HCT116 (cell line): ENCODE data around the gene RANBP1. TPM values are rescaled to one million over a fixed set of nuclear protein-coding genes. Genes with fewer than 3 reads are reported as not detected.

ENCODE experiments used
- ATAC-seq: fragments of 200-7000 bp; cut with Tn5 transposase; 2 replicates; pipeline ENCODE4 v1.9.1; 2020; ENCODE audit warnings: mild to moderate bottlenecking, moderate library complexity
- BruUV-seq: library from RNA; stranded (reverse); fragments of 400-500 nt; replicated peaks from 2 replicates; lab custom pipeline; 2021; lab: Mats Ljungman, UMichigan
- CTCF ChIA-PET: fragments of 300-600 bp; sonication (Branson Sonifier 250); formaldehyde crosslinking; loops from one replicate; lab custom pipeline; 2021; ENCODE audit warnings: antibody characterized with exemption; lab: Charles Lee
- POLR2A ChIA-PET: fragments of 300-600, 350-600 bp; sonication (Branson Sonifier 250); formaldehyde crosslinking; loops from one replicate; lab custom pipeline; 2021; ENCODE audit warnings: antibody characterized with exemption; lab: Charles Lee
- RAD21 ChIA-PET, 2 experiments: fragments of 300-600 bp; sonication (Branson Sonifier 250); formaldehyde crosslinking; loops; one replicate each; lab custom pipeline; 2023; ENCODE audit warnings: low total read pairs in 2 of 2; ENCODE audit not compliant: uncharacterized antibody in 2 of 2, unreplicated experiment in 2 of 2, low non-redundant PET in 1 of 2; lab: Charles Lee
- DNase-seq: peaks from one replicate; pipeline ENCODE4 v3.0.0-alpha.2; 2010; ENCODE audit warnings: low read depth, low spot score
- H2AFZ ChIP-seq: fragments of 200-600 bp; shearing (Covaris generic), sonication (generic); 2 replicates; pipeline ENCODE4 v1.6.1; 2017; ENCODE audit warnings: low read depth, mixed run types, mixed read lengths, antibody characterized with exemption, low read length; ENCODE audit not compliant: poor library complexity, severe bottlenecking
- H3K27ac ChIP-seq: 2 replicates; pipeline ENCODE4 v1.5.1; 2012; ENCODE audit warnings: low read depth, low read length
- H3K27me3 ChIP-seq: fragments of 200-600 bp; sonication (generic); 2 replicates; pipeline ENCODE4 v1.6.1; 2016; ENCODE audit warnings: mixed run types, low read length, mixed read lengths; ENCODE audit not compliant: insufficient read depth
- H3K36me3 ChIP-seq, 2 experiments: fragments of 200-500 bp in 1 of 2; fragments of 200-600 bp in 1 of 2; sonication (Bioruptor generic) in 1 of 2; sonication (generic) in 1 of 2; 2 replicates each; pipeline versions ENCODE4 v1.5.1 to v1.6.1; 2014 to 2016; ENCODE audit warnings: low read length in 2 of 2, inconsistent platforms in 1 of 2, mixed read lengths in 1 of 2, mixed run types in 1 of 2; ENCODE audit not compliant: insufficient read depth in 2 of 2, control insufficient read depth in 1 of 2
- H3K4me1 ChIP-seq, 2 experiments: fragments of 200-600 bp in 1 of 2; sonication (generic) in 1 of 2; 2 replicates each; pipeline versions ENCODE4 v1.5.1 to v1.6.1; 2012 to 2017; ENCODE audit warnings: low read length in 2 of 2, inconsistent platforms in 1 of 2, mild to moderate bottlenecking in 1 of 2, mixed read lengths in 1 of 2, mixed run types in 1 of 2, moderate library complexity in 1 of 2; ENCODE audit not compliant: insufficient read depth in 2 of 2, control insufficient read depth in 1 of 2
- H3K4me2 ChIP-seq: fragments of 200-600 bp; sonication (generic); 2 replicates; pipeline ENCODE4 v1.6.1; 2017; ENCODE audit warnings: mixed run types, low read length, mixed read lengths
- H3K4me3 ChIP-seq, 2 experiments: fragments of 200-600 bp in 1 of 2; sonication (generic) in 1 of 2; replicated peaks in 1 of 2; 2 replicates each; pipeline ENCODE4 v1.5.1; 2011 to 2016; ENCODE audit warnings: low read length in 2 of 2, control low read depth in 1 of 2, low read depth in 1 of 2, mild to moderate bottlenecking in 1 of 2, mixed read lengths in 1 of 2, mixed run types in 1 of 2
- H3K79me2 ChIP-seq: fragments of 200-600 bp; sonication (generic); 2 replicates; pipeline ENCODE4 v1.6.1; 2017; ENCODE audit warnings: mild to moderate bottlenecking, mixed run types, low read length, moderate library complexity, mixed read lengths; ENCODE audit not compliant: insufficient read depth
- H3K9ac ChIP-seq: fragments of 200-600 bp; sonication (generic); 2 replicates; pipeline ENCODE4 v1.6.1; 2016; ENCODE audit warnings: low read length, mixed read lengths
- H3K9me2 ChIP-seq: fragments of 200-600 bp; sonication (generic), shearing (Covaris generic); 2 replicates; pipeline ENCODE4 v1.6.1; 2017; ENCODE audit warnings: mixed run types, mild to moderate bottlenecking, moderate library complexity; ENCODE audit not compliant: insufficient read depth
- H3K9me3 ChIP-seq, 2 experiments: fragments of 200-500 bp in 1 of 2; fragments of 200-600 bp in 1 of 2; sonication (Bioruptor generic) in 1 of 2; sonication (generic) in 1 of 2; 2 replicates each; pipeline ENCODE4 v1.6.1; 2014 to 2017; ENCODE audit warnings: low read length in 2 of 2, mixed read lengths in 2 of 2, inconsistent platforms in 1 of 2, low read depth in 1 of 2, mild to moderate bottlenecking in 1 of 2, mixed run types in 1 of 2, moderate library complexity in 1 of 2; ENCODE audit not compliant: control insufficient read depth in 1 of 2, insufficient read depth in 1 of 2
- H4K20me1 ChIP-seq: fragments of 200-600 bp; sonication (generic), shearing (Covaris generic); 2 replicates; pipeline ENCODE4 v1.6.1; 2017; ENCODE audit warnings: mixed run types, mild to moderate bottlenecking, moderate library complexity; ENCODE audit not compliant: insufficient read depth
- CBX3 ChIP-seq: IDR thresholded peaks from 2 replicates; pipeline ENCODE4 v1.6.1; 2012; ENCODE audit warnings: low read depth
- EGR1 ChIP-seq: IDR thresholded peaks from 2 replicates; pipeline ENCODE4 v1.6.1; 2012; ENCODE audit warnings: low read depth
- ELF1 ChIP-seq: IDR thresholded peaks from 2 replicates; pipeline ENCODE4 v1.6.1; 2012; ENCODE audit warnings: low read depth, borderline replicate concordance
- JUND ChIP-seq: IDR thresholded peaks from 2 replicates; pipeline ENCODE4 v1.6.1; 2012
- RAD21 ChIP-seq: IDR thresholded peaks from 2 replicates; pipeline ENCODE4 v1.6.1; 2012; ENCODE audit warnings: low read depth, mild to moderate bottlenecking
- ZNF274 ChIP-seq: fragments of 200-500 bp; sonication (Bioruptor generic); IDR thresholded peaks from 2 replicates; pipeline ENCODE4 v1.6.1; 2014; ENCODE audit warnings: mild to moderate bottlenecking, low read depth, low read length, inconsistent platforms
- intact Hi-C: fragments of 100-400 bp; cut with micrococcal nuclease; formaldehyde crosslinking; loops from 2 replicates; pipeline ENCODE4 v1.10.0; 2022
- total RNA-seq: library from RNA; stranded (reverse); gene quantifications from one replicate; pipeline ENCODE4 v1.2.1, GENCODE V29; 2021; ENCODE audit not compliant: unreplicated experiment
- TF ChIP-seq, protein P1 (sequence below), 3 experiments: fragments of 200-600 bp in 1 of 3; sonication (generic) in 1 of 3; IDR thresholded peaks in 2 of 3; conservative IDR thresholded peaks in 1 of 3; 2 replicates each; pipeline ENCODE4 v1.5.1; 2012 to 2017; ENCODE audit warnings: low read depth in 2 of 3, low read length in 2 of 3, antibody characterized with exemption in 1 of 3, borderline replicate concordance in 1 of 3, control low read depth in 1 of 3, mild to moderate bottlenecking in 1 of 3, mixed read lengths in 1 of 3, mixed run types in 1 of 3, moderate library complexity in 1 of 3; ENCODE audit not compliant: insufficient read depth in 1 of 3
- TF ChIP-seq, protein P2 (sequence below): IDR thresholded peaks from 2 replicates; pipeline ENCODE4 v1.6.1; 2012

Gene RANBP1
- total RNA-seq, 1 experiment from 2014 or later: 351 TPM

DNA sequence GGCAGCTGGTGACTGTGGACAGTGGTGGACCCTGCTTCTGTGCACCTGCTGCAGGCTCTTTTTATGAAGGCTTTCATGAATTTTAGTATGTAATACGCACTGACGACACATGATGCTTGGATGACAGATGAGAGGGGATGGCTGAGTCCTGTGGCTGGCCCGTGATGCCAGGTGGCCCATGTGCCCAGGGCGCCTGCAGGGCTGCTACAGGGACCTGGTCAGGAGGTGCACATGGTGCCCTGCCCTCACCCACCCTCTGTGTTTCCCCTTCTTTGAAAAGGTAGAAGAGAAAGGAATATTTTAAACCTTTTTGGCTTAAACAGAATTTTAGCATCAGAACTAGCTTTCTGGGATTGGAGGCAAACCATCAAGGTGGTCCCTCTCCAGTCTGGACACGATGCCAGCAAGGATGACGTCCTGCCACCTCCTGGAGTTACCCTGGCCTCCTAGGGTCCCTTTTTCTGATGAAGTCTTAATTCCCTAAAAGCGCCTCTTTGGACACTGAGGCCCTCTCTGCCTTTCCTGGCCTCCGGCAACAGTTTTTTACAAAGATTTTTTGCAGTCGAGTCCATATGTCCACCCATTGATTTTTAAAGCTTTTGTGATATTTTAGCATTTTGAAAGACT lies 5.4 kb upstream of the RANBP1 start:
- no peak overlapping the region; the same call in 1 of the 2 replicates for H3K9ac ChIP-seq
- ATAC-seq (no peak), DNase-seq (no peak)
- intact Hi-C loops: loop anchor here (10.0 kb wide), 1 partner anchor 146 kb away; no protein-coding TSS in a partner anchor
- H3K27me3 ChIP-seq: no peaks in the 10 kb centered on the region
- ChIA-PET POLR2A (no interaction called here), RAD21 (no interaction called here), CTCF (no interaction called here)
- H3K9me2 ChIP-seq: no peaks in the 10 kb centered on the region
- H3K9me3 ChIP-seq: no peaks in the 10 kb centered on the region
- peaks cover under 1 to 5% of the 10 kb centered on the region in 2 experiments; a peak in 3 of 4 replicates for H3K4me1 ChIP-seq
- no peaks in the 10 kb centered on the region for H4K20me1 ChIP-seq
- no peak overlapping the region for H2AFZ ChIP-seq
- TSS peak; percentile 35 for BruUV-seq
- no peak overlapping the region for H3K4me2 ChIP-seq
- no peak overlapping the region for H3K4me3 ChIP-seq
- peak overlapping the region; percentile 34 for H3K27ac ChIP-seq
- TF ChIP-seq ZNF274: no peak
- peaks cover 25% of the 10 kb centered on the region for H3K79me2 ChIP-seq
- peaks cover 24 to 69% of the 10 kb centered on the region in 2 experiments; a peak in 3 of 4 replicates for H3K36me3 ChIP-seq

DNA sequence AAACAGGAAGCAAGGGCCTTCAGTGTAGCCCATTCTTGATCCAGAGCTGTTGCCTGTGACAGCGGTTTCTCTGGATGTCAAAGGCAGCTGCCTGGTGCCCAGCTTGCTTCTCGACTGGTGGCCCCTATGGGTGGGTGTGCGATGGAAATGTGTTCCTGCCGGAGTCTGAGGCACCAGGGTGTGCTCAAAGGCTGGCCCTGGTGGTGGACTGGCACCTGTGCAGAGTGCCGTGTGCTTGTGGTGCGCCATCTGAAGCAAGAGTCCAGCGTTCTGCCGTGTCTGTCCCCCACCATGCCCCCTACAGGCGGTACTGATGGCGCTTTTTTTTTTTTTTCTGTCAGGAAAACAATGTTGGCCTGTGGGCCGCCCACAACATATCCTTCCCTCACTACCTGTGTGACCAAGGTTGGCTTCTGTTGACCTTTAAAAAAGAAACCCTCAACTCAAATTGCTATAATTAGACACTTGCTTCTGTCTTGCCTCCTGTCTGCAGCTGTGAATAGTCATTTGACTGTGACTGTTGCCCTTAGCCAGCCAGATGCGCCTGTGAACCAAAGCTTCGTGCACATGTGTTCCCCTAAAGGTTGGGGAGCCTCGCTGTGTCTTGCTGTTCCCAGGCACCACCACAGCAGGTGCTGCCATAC lies 4.7 kb upstream of the RANBP1 start:
- intact Hi-C loops: loop anchor here (10.0 kb wide), 1 partner anchor 146 kb away; no protein-coding TSS in a partner anchor
- peak; percentile 51 for DNase-seq
- CTCF ChIA-PET: no interaction called here
- no peak overlapping the region for H3K4me2 ChIP-seq
- peaks cover 22 to 65% of the 10 kb centered on the region in 2 experiments; a peak in 3 of 4 replicates for H3K36me3 ChIP-seq
- POLR2A ChIA-PET: no interaction called here
- BruUV-seq: no TSS peak
- no peaks in the 10 kb centered on the region for H3K9me2 ChIP-seq
- H2AFZ ChIP-seq: no peak overlapping the region
- H3K4me3 ChIP-seq: no peak overlapping the region
- no peaks in the 10 kb centered on the region for H3K9me3 ChIP-seq
- peaks cover 8 to 12% of the 10 kb centered on the region in 2 experiments for H3K4me1 ChIP-seq
- peaks cover 25% of the 10 kb centered on the region for H3K79me2 ChIP-seq
- TF ChIP-seq, protein P1, sequence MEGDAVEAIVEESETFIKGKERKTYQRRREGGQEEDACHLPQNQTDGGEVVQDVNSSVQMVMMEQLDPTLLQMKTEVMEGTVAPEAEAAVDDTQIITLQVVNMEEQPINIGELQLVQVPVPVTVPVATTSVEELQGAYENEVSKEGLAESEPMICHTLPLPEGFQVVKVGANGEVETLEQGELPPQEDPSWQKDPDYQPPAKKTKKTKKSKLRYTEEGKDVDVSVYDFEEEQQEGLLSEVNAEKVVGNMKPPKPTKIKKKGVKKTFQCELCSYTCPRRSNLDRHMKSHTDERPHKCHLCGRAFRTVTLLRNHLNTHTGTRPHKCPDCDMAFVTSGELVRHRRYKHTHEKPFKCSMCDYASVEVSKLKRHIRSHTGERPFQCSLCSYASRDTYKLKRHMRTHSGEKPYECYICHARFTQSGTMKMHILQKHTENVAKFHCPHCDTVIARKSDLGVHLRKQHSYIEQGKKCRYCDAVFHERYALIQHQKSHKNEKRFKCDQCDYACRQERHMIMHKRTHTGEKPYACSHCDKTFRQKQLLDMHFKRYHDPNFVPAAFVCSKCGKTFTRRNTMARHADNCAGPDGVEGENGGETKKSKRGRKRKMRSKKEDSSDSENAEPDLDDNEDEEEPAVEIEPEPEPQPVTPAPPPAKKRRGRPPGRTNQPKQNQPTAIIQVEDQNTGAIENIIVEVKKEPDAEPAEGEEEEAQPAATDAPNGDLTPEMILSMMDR (IDR thresholded peaks at IDR 0.05 in 2 of 3, conservative IDR thresholded peaks at IDR 0.05 in 1 of 3; ENCODE audit: borderline replicate concordance in 1 of 3, insufficient read depth in 1 of 3, low read depth in 2 of 3, low read length in 2 of 3): peak; percentile 23 to 77 (median 74); a peak in 5 of 6 replicates
- TF ChIP-seq CBX3 (no peak), EGR1 (no peak), JUND (no peak), ELF1 (no peak), RAD21 (no peak)
- TF ChIP-seq, protein P2, sequence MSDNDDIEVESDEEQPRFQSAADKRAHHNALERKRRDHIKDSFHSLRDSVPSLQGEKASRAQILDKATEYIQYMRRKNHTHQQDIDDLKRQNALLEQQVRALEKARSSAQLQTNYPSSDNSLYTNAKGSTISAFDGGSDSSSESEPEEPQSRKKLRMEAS: 0 out of 2 replicates have a peak, but pooled peaks have one; percentile 24
- TF ChIP-seq, all 23 proteins: peak for 2
- peak; percentile 75 for ATAC-seq
- Histone ChIP-seq H3K27me3 (no peaks in the 10 kb centered on the region), H4K20me1 (no peaks in the 10 kb centered on the region), H3K27ac (peak overlapping the region; percentile 34), H3K9ac (peak overlapping the region; percentile 4; the same call in 1 of the 2 replicates)
- RAD21 ChIA-PET: no interaction called here
